H9 (cell line): ENCODE measurements around the gene SH3TC2. TPM values are rescaled to one million over a fixed set of nuclear protein-coding genes. Genes with fewer than 3 reads are reported as not detected.

ENCODE experiments used
- DNase-seq: peaks from one replicate; pipeline ENCODE4 v3.0.0-alpha.2; 2017
- H2AFZ ChIP-seq: one replicate; pipeline ENCODE4 v1.6.1; 2013; ENCODE audit warnings: mild to moderate bottlenecking, low read length, control low read depth, moderate library complexity
- H2AK5ac ChIP-seq: 2 replicates; pipeline ENCODE4 v1.6.1; 2013; ENCODE audit warnings: low read length, control low read depth, mixed read lengths; ENCODE audit not compliant: insufficient read length
- H2BK120ac ChIP-seq: one replicate; pipeline ENCODE4 v1.6.1; 2013; ENCODE audit warnings: low read depth, mild to moderate bottlenecking, low read length, control low read depth, inconsistent platforms; ENCODE audit not compliant: poor library complexity, severe bottlenecking
- H2BK12ac ChIP-seq: 2 replicates; pipeline ENCODE4 v1.6.1; 2013; ENCODE audit warnings: low read length, control low read depth, mixed read lengths, low read depth; ENCODE audit not compliant: insufficient read length
- H2BK15ac ChIP-seq: 2 replicates; pipeline ENCODE4 v1.6.1; 2013; ENCODE audit warnings: low read depth, low read length, control low read depth
- H2BK20ac ChIP-seq: one replicate; pipeline ENCODE4 v1.6.1; 2013; ENCODE audit warnings: low read depth, mild to moderate bottlenecking, low read length, control low read depth, inconsistent platforms; ENCODE audit not compliant: poor library complexity, severe bottlenecking
- H2BK5ac ChIP-seq: 2 replicates; pipeline ENCODE4 v1.6.1; 2013; ENCODE audit warnings: low read length, control low read depth, mixed read lengths; ENCODE audit not compliant: insufficient read length
- H3K14ac ChIP-seq: 2 replicates; pipeline ENCODE4 v1.6.1; 2013; ENCODE audit warnings: low read length, control low read depth; ENCODE audit not compliant: insufficient read depth
- H3K18ac ChIP-seq: 2 replicates; pipeline ENCODE4 v1.6.1; 2013; ENCODE audit warnings: low read depth, mild to moderate bottlenecking, mixed read lengths, low read length, control low read depth; ENCODE audit not compliant: insufficient read length
- H3K23ac ChIP-seq: 2 replicates; pipeline ENCODE4 v1.6.1; 2013; ENCODE audit warnings: low read length, control low read depth, mixed read lengths, low read depth; ENCODE audit not compliant: insufficient read length
- H3K23me2 ChIP-seq: 2 replicates; pipeline ENCODE4 v1.6.1; 2013; ENCODE audit warnings: low read depth, mild to moderate bottlenecking, mixed read lengths, low read length, control low read depth; ENCODE audit not compliant: insufficient read length, poor library complexity, severe bottlenecking
- H3K27ac ChIP-seq: 2 replicates; pipeline ENCODE4 v1.5.1; 2013; ENCODE audit warnings: low read length, control low read depth, mixed read lengths, low read depth; ENCODE audit not compliant: insufficient read length
- H3K27me3 ChIP-seq: 2 replicates; pipeline ENCODE4 v1.6.1; 2013; ENCODE audit warnings: low read length, control low read depth, inconsistent platforms; ENCODE audit not compliant: insufficient read depth
- H3K4ac ChIP-seq: 2 replicates; pipeline ENCODE4 v1.6.1; 2013; ENCODE audit warnings: low read depth, mild to moderate bottlenecking, control low read depth, inconsistent platforms, low read length, moderate library complexity
- H3K4me1 ChIP-seq: 2 replicates; pipeline ENCODE4 v1.6.1; 2013; ENCODE audit warnings: low read length, control low read depth, inconsistent platforms; ENCODE audit not compliant: insufficient read depth
- H3K4me2 ChIP-seq: 2 replicates; pipeline ENCODE4 v1.6.1; 2013; ENCODE audit warnings: low read length, control low read depth, mixed read lengths; ENCODE audit not compliant: insufficient read length, insufficient read depth
- H3K56ac ChIP-seq: 2 replicates; pipeline ENCODE4 v1.6.1; 2013; ENCODE audit warnings: low read depth, mild to moderate bottlenecking, mixed read lengths, low read length, control low read depth; ENCODE audit not compliant: insufficient read length
- H3K79me1 ChIP-seq: 2 replicates; pipeline ENCODE4 v1.6.1; 2013; ENCODE audit warnings: low read depth, mild to moderate bottlenecking, moderate library complexity, low read length, control low read depth, inconsistent platforms; ENCODE audit not compliant: insufficient read depth, poor library complexity, severe bottlenecking
- H3K79me2 ChIP-seq: 2 replicates; pipeline ENCODE4 v1.6.1; 2013; ENCODE audit warnings: low read length, control low read depth, inconsistent platforms; ENCODE audit not compliant: insufficient read depth
- H3K9ac ChIP-seq: 2 replicates; pipeline ENCODE4 v1.6.1; 2013; ENCODE audit warnings: low read length, control low read depth, mixed read lengths; ENCODE audit not compliant: insufficient read length; ENCODE audit errors: extremely low read depth
- H3K9me3 ChIP-seq: one replicate; pipeline ENCODE4 v1.6.1; 2013; ENCODE audit warnings: low read depth, low read length, inconsistent platforms; ENCODE audit not compliant: control insufficient read depth
- H3T11ph ChIP-seq: one replicate; pipeline ENCODE4 v1.6.1; 2013; ENCODE audit warnings: mild to moderate bottlenecking, low read length, control low read depth, inconsistent platforms
- H4K20me1 ChIP-seq: one replicate; pipeline ENCODE4 v1.6.1; 2013; ENCODE audit not compliant: control insufficient read depth, insufficient read length, insufficient read depth
- H4K5ac ChIP-seq: 2 replicates; pipeline ENCODE4 v1.6.1; 2013; ENCODE audit warnings: low read depth, mild to moderate bottlenecking, mixed read lengths, low read length, control low read depth; ENCODE audit not compliant: insufficient read length
- H4K8ac ChIP-seq: replicated peaks from 2 replicates; pipeline ENCODE4 v1.6.1; 2013; ENCODE audit warnings: low read length, control low read depth, mixed read lengths, low read depth; ENCODE audit not compliant: insufficient read length
- H4K91ac ChIP-seq: 2 replicates; pipeline ENCODE4 v1.6.1; 2013; ENCODE audit warnings: low read depth, mild to moderate bottlenecking, moderate library complexity, mixed read lengths, low read length, control low read depth; ENCODE audit not compliant: insufficient read length
- H3K27ac Mint-ChIP-seq, 3 experiments: 2 replicates in 2 of 3; 3 replicates in 1 of 3; pipeline ENCODE4 v1.8.0; 2020 to 2021; ENCODE audit warnings: mixed read lengths in 3 of 3, mild to moderate bottlenecking in 1 of 3, moderate library complexity in 1 of 3
- H3K27me3 Mint-ChIP-seq: 2 replicates; pipeline ENCODE4 v1.8.0; 2021; ENCODE audit warnings: low read depth, mild to moderate bottlenecking, moderate library complexity, mixed read lengths
- H3K36me3 Mint-ChIP-seq, 3 experiments: 2 replicates in 2 of 3; 3 replicates in 1 of 3; pipeline ENCODE4 v1.8.0; 2020 to 2021; ENCODE audit warnings: low read depth in 3 of 3, mixed read lengths in 3 of 3; ENCODE audit not compliant: insufficient read depth in 1 of 3
- H3K4me1 Mint-ChIP-seq, 2 experiments: 2 replicates each; pipeline ENCODE4 v1.8.0; 2020; ENCODE audit warnings: mixed read lengths in 2 of 2
- H3K4me3 Mint-ChIP-seq, 2 experiments: 2 replicates in 1 of 2; 3 replicates in 1 of 2; pipeline ENCODE4 v1.8.0; 2020 to 2021; ENCODE audit warnings: mild to moderate bottlenecking in 2 of 2, mixed read lengths in 2 of 2, moderate library complexity in 1 of 2
- H3K9me3 Mint-ChIP-seq, 2 experiments: 2 replicates in 1 of 2; 3 replicates in 1 of 2; pipeline ENCODE4 v1.8.0; 2020; ENCODE audit warnings: mild to moderate bottlenecking in 2 of 2, mixed read lengths in 2 of 2, moderate library complexity in 1 of 2
- CTCF ChIP-seq: fragments of 200-600 bp; sonication (generic); conservative IDR thresholded peaks from 3 replicates; pipeline ENCODE4 v1.8.0; 2021; ENCODE audit warnings: antibody characterized with exemption, mild to moderate bottlenecking
- total RNA-seq: library from RNA; stranded (reverse); gene quantifications from 2 replicates; pipeline ENCODE4 v1.2.1, GENCODE V29; 2021

The SH3TC2 gene
- total RNA-seq, 1 experiment from 2014 or later = not detected

GRCh38 chr5:148991566-148991965 lies 71.3 kb downstream of the SH3TC2 start:
- peaks cover 6 to 12% of the 10 kb centered on the region in 2 experiments for H3K4me1 Mint-ChIP-seq
- Histone ChIP-seq H3K4ac (no peak overlapping the region), H3K14ac (no peak overlapping the region), H2BK12ac (no peak overlapping the region), H2BK5ac (no peak overlapping the region), H4K8ac (no peak overlapping the region), H3K4me2 (no peak overlapping the region), H3K27ac (no peak overlapping the region), H3K18ac (no peak overlapping the region), H2BK20ac (no peak overlapping the region), H3K79me2 (no peaks in the 10 kb centered on the region), H2BK15ac (no peak overlapping the region), H2AFZ (no peak overlapping the region), H2BK120ac (no peak overlapping the region), H3K9ac (no peak overlapping the region), H3K4me1 (no peaks in the 10 kb centered on the region), H3K23me2 (no peaks in the 10 kb centered on the region), H3K23ac (no peak overlapping the region), H3K56ac (no peak overlapping the region), H3K27me3 (no peaks in the 10 kb centered on the region), H3K9me3 (no peaks in the 10 kb centered on the region), H3T11ph (no peak overlapping the region), H3K79me1 (no peaks in the 10 kb centered on the region), H4K20me1 (no peaks in the 10 kb centered on the region), H4K91ac (no peak overlapping the region), H4K5ac (no peak overlapping the region), H2AK5ac (no peak overlapping the region)
- H3K27ac Mint-ChIP-seq = peak overlapping the region in 1 of 3 experiments; percentile 47; a peak in 1 of 7 replicates
- no peak overlapping the region; a peak in 1 of 5 replicates for H3K4me3 Mint-ChIP-seq
- no peaks in the 10 kb centered on the region for H3K9me3 Mint-ChIP-seq
- H3K36me3 Mint-ChIP-seq = no peaks in the 10 kb centered on the region
- no peak for DNase-seq
- TF ChIP-seq CTCF = no peak
- no peaks in the 10 kb centered on the region for H3K27me3 Mint-ChIP-seq
